K562 (cell line): ENCODE measurements around the gene AGPAT4. TPM values are rescaled to one million over a fixed set of nuclear protein-coding genes. Genes with fewer than 3 reads are reported as not detected.
A peak's percentile ranks its signal among the peaks of the same experiment; 100 is the strongest.

Experiments used
- BMI1 ChIP-seq: fragments of 150-350 bp; IDR thresholded peaks from 2 replicates; pipeline ENCODE4 v1.6.1; 2014; ENCODE audit warnings: low read length
- CREB3 ChIP-seq: fragments of 450-650 bp; conservative IDR thresholded peaks from 2 replicates; pipeline ENCODE4 v1.6.1; 2016; ENCODE audit warnings: missing genetic modification characterization, low read depth, mild to moderate bottlenecking, missing compliant biosample characterization, moderate library complexity
- ELK1 ChIP-seq: sonication (generic); formaldehyde crosslinking; IDR thresholded peaks from 2 replicates; pipeline ENCODE4 v1.8.1; 2022; ENCODE audit warnings: missing genetic modification reagents
- FOXJ3 ChIP-seq: sonication (generic); formaldehyde crosslinking; IDR thresholded peaks from 2 replicates; pipeline ENCODE4 v1.4.0; 2020; ENCODE audit warnings: mild to moderate bottlenecking, missing genetic modification reagents
- HIVEP1 ChIP-seq: fragments of 250-450 bp; sonication (Bioruptor Pico); IDR thresholded peaks from 2 replicates; pipeline ENCODE4 v1.4.0; 2020; ENCODE audit warnings: mild to moderate bottlenecking
- HNRNPLL ChIP-seq: fragments of 200-400 bp; formaldehyde crosslinking; IDR thresholded peaks from 2 replicates; pipeline ENCODE4 v1.6.1; 2017; ENCODE audit warnings: low read length, low read depth, mild to moderate bottlenecking; ENCODE audit not compliant: poor library complexity, severe bottlenecking
- ID3 ChIP-seq, 2 experiments: fragments of 250-450 bp in 1 of 2; fragments of 450-650 bp in 1 of 2; sonication (Bioruptor Pico) in 1 of 2; IDR thresholded peaks; 2 replicates each; pipeline versions ENCODE4 v1.6.1 to v1.8.0; 2016 to 2021; ENCODE audit warnings: mild to moderate bottlenecking in 2 of 2, moderate library complexity in 2 of 2, missing compliant biosample characterization in 1 of 2, missing genetic modification characterization in 1 of 2
- IFI16 ChIP-seq: fragments of 250-450 bp; sonication (Bioruptor Pico); IDR thresholded peaks from 2 replicates; pipeline ENCODE4 v2.1.2; 2022; ENCODE audit warnings: mild to moderate bottlenecking, inconsistent platforms
- MNT ChIP-seq, 2 experiments: fragments of 450-650 bp; conservative IDR thresholded peaks; 2 replicates each; pipeline ENCODE4 v1.6.1; 2017; ENCODE audit warnings: mild to moderate bottlenecking in 2 of 2, moderate library complexity in 2 of 2
- NFIC ChIP-seq: fragments of 450-650 bp; IDR thresholded peaks from 2 replicates; pipeline ENCODE4 v1.6.1; 2017; ENCODE audit warnings: mild to moderate bottlenecking, inconsistent platforms
- RBM39 ChIP-seq: fragments of 200-400 bp; formaldehyde crosslinking; optimal IDR thresholded peaks from 2 replicates; pipeline ENCODE3; 2018; ENCODE audit warnings: low read depth, low read length
- RERE ChIP-seq: sonication (generic); formaldehyde crosslinking; IDR thresholded peaks from 2 replicates; pipeline ENCODE4 v1.8.0; 2023; ENCODE audit warnings: missing genetic modification reagents, mild to moderate bottlenecking, borderline replicate concordance
- SMARCB1 ChIP-seq: IDR thresholded peaks from 2 replicates; pipeline ENCODE4 v1.6.1; 2011; ENCODE audit warnings: improper control_type of control experiment, low read depth; ENCODE audit not compliant: insufficient read length
- ZFP30 ChIP-seq: fragments of 250-450 bp; sonication (Bioruptor Pico); IDR thresholded peaks from 2 replicates; pipeline ENCODE4 v1.8.0; 2022; ENCODE audit warnings: moderate library complexity, mild to moderate bottlenecking, inconsistent platforms, borderline replicate concordance
- ZFPM2 ChIP-seq: fragments of 250-450 bp; sonication (Bioruptor Pico); IDR thresholded peaks from 2 replicates; pipeline ENCODE4 v1.5.1; 2022; ENCODE audit warnings: mild to moderate bottlenecking
- ZNF384 ChIP-seq: IDR thresholded peaks from 2 replicates; pipeline ENCODE4 v1.6.1; 2012; ENCODE audit warnings: low read depth, low read length, improper control_type of control experiment
- ZNF561 ChIP-seq: fragments of 450-650 bp; formaldehyde crosslinking; conservative IDR thresholded peaks from 2 replicates; pipeline ENCODE4 v1.4.0; 2020; ENCODE audit warnings: mild to moderate bottlenecking, moderate library complexity
- polyA plus RNA-seq, 8 experiments: library from polyadenylated mRNA; depleted of rRNA in 4 of 8; stranded (reverse) in 5 of 8; unstranded in 3 of 8; fragments of >200 nt; fragmentation: Nextera tagmentation in 2 of 8; fragmentation: Illumina TruSeq in 1 of 8; extraction: Ambion mirVana in 2 of 8; extraction: Trizol in 1 of 8; gene quantifications; 2 replicates each; pipeline versions ENCODE4 v1.2.1 to v1.2.3, GENCODE V29; 2011 to 2014; ENCODE audit warnings: inconsistent platforms in 1 of 8, missing spikeins in 1 of 8
- total RNA-seq, 7 experiments: library from RNA; depleted of rRNA in 6 of 7; stranded (reverse); fragments of >200 nt in 6 of 7; fragmentation: Illumina TruSeq in 2 of 7; extraction: Trizol in 2 of 7; gene quantifications; 2 replicates each; pipeline versions ENCODE4 v1.2.1 to v1.2.3, GENCODE V29; 2011 to 2021; ENCODE audit warnings: low replicate concordance in 1 of 7

Gene AGPAT4
- total and polyA plus RNA-seq, 9 of the 15 experiments (the other 6 are each of a cell fraction or from before 2014, with no cell fraction given): 2.2 to 15.0 (median 5.7) TPM

GRCh38 chr6:161254464-161255253 lies 19.2 kb downstream of the AGPAT4 start (continued):
- TF ChIP-seq RERE (CRISPR knock-in tag) (no peak), FOXJ3 (CRISPR knock-in tag) (no peak), RBM39 (no peak), IFI16 (CRISPR knock-in tag) (no peak), BMI1 (no peak), ELK1 (CRISPR knock-in tag) (no peak), SMARCB1 (peak; percentile 61), HIVEP1 (CRISPR knock-in tag) (no peak), NFIC (peak; percentile 98), MNT (conservative IDR thresholded peaks at IDR 0.05) (peak; percentile 40 to 70; a peak in 3 of 4 replicates), ID3 (CRISPR knock-in tag; IDR thresholded peaks at IDR 0.05) (no peak), ID3 (tag; IDR thresholded peaks at IDR 0.05) (peak; percentile 55; the same call in 1 of the 2 replicates), HNRNPLL (no peak), ZNF561 (CRISPR knock-in tag) (no peak), ZFPM2 (CRISPR knock-in tag) (no peak), ZNF384 (no peak), CREB3 (tag) (0 out of 2 replicates have a peak, but pooled peaks have one; percentile 64), ZFP30 (CRISPR knock-in tag) (no peak)
